Vagina (tissue), 2 donors: Measurements from ENCODE around the gene TMEM38B.

ENCODE experiments used
- CTCF ChIP-seq, 3 experiments: fragments of 450-650 bp in 2 of 3; fragments of 200-600 bp in 1 of 3; sonication (generic) in 1 of 3; IDR thresholded peaks; one replicate each; pipeline ENCODE4 v1.5.1; 2017 to 2019; ENCODE audit warnings: antibody characterized with exemption in 3 of 3, mild to moderate bottlenecking in 2 of 3, moderate library complexity in 2 of 3
- POLR2A ChIP-seq, 2 donors: fragments of 450-650 bp; IDR thresholded peaks; one replicate each; pipeline ENCODE4 v1.6.1; 2017; ENCODE audit warnings: antibody characterized with exemption in 2 of 2, mild to moderate bottlenecking in 2 of 2, moderate library complexity in 2 of 2
- POLR2AphosphoS5 ChIP-seq, 2 donors: sonication (generic); formaldehyde crosslinking; IDR thresholded peaks; one replicate each; pipeline ENCODE4 v1.9.0; 2017; ENCODE audit warnings: antibody characterized with exemption in 2 of 2, mild to moderate bottlenecking in 2 of 2, low read depth in 1 of 2; ENCODE audit not compliant: insufficient read depth in 1 of 2

GRCh38 chr9:105725370-105725769 lies 31.0 kb downstream of the TMEM38B start:
- TF ChIP-seq CTCF (IDR thresholded peaks at IDR 0.05) (no peak), POLR2A (IDR thresholded peaks at IDR 0.05) (no peak), POLR2AphosphoS5 (IDR thresholded peaks at IDR 0.05; ENCODE audit: insufficient read depth in 1 of 2, low read depth in 1 of 2) (no peak)
